Mammary epithelial cell (primary cell): ENCODE data around the gene SEMA4D.

Experiments used
- EZH2 ChIP-seq: IDR thresholded peaks from 2 replicates; pipeline ENCODE4 v1.6.1; 2012; ENCODE audit warnings: low read length, inconsistent platforms, borderline replicate concordance
- TF ChIP-seq, protein P1 (sequence below), 2 donors: IDR thresholded peaks in 1 of 2; conservative IDR thresholded peaks in 1 of 2; 2 replicates each; pipeline ENCODE4 v1.5.1; 2011 to 2012; ENCODE audit warnings: inconsistent platforms in 2 of 2, low read length in 2 of 2, mild to moderate bottlenecking in 2 of 2, control low read depth in 1 of 2, low read depth in 1 of 2; ENCODE audit not compliant: insufficient read depth in 1 of 2; ENCODE audit errors: extremely low read depth in 1 of 2

DNA sequence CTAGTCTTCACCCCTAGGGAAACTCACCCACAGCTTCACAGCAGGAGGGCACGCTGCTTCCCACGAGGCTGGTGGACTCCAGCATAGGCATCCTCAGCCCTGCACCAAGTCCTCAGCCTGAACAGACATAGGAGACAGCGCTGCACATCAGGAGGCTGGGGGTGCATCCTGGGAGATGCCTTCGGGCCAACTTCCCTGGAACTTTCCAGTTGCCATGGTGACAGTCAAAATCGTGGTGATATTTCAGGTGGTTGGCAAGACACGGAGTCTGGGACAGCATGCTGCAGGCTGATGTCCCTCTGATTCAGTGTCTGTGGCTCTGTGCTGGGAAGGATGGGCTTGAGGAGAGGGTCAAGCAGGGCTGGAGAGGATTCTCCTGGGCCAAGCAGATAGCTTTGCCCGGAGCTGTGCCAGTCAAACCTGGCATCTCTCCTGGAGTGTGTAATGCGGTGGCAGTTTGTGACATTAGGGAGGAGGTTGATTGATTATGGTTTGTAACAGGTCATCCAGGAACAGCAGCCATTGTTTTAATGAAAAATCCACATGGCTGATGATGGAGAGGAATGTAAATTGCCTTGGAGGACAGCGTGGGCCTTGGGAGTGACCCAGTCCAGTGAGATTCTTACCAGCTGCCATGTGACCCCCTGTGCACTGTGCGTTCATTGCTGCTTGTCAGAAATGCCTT lies 35.6 kb upstream of the SEMA4D start:
- TF ChIP-seq, protein P1, sequence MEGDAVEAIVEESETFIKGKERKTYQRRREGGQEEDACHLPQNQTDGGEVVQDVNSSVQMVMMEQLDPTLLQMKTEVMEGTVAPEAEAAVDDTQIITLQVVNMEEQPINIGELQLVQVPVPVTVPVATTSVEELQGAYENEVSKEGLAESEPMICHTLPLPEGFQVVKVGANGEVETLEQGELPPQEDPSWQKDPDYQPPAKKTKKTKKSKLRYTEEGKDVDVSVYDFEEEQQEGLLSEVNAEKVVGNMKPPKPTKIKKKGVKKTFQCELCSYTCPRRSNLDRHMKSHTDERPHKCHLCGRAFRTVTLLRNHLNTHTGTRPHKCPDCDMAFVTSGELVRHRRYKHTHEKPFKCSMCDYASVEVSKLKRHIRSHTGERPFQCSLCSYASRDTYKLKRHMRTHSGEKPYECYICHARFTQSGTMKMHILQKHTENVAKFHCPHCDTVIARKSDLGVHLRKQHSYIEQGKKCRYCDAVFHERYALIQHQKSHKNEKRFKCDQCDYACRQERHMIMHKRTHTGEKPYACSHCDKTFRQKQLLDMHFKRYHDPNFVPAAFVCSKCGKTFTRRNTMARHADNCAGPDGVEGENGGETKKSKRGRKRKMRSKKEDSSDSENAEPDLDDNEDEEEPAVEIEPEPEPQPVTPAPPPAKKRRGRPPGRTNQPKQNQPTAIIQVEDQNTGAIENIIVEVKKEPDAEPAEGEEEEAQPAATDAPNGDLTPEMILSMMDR (conservative IDR thresholded peaks at IDR 0.05 in 1 of 2, IDR thresholded peaks at IDR 0.05 in 1 of 2; ENCODE audit: extremely low read depth in 1 of 2, insufficient read depth in 1 of 2, low read depth in 1 of 2, low read length in 2 of 2), result no peak
- no peak for TF ChIP-seq EZH2
